Endothelial cell of umbilical vein (primary cell): Measurements from ENCODE around the gene DHCR7.

ENCODE experiments used
- EZH2 ChIP-seq: IDR thresholded peaks from 2 replicates; pipeline ENCODE4 v1.6.1; 2012; ENCODE audit warnings: borderline replicate concordance, low read depth, mild to moderate bottlenecking, moderate library complexity, low read length, inconsistent platforms; ENCODE audit not compliant: severe bottlenecking
- JUN ChIP-seq: IDR thresholded peaks from 2 replicates; pipeline ENCODE4 v1.6.1; 2011; ENCODE audit warnings: borderline replicate concordance, low read depth; ENCODE audit not compliant: insufficient read length, insufficient read depth
- MAX ChIP-seq: IDR thresholded peaks from 2 replicates; pipeline ENCODE4 v1.6.1; 2011; ENCODE audit not compliant: insufficient read depth, insufficient read length
- POLR2AphosphoS5 ChIP-seq: IDR thresholded peaks from 2 replicates; pipeline ENCODE4 v1.6.1; 2012; ENCODE audit warnings: low read depth, mild to moderate bottlenecking, control low read depth, low read length, moderate library complexity; ENCODE audit not compliant: insufficient read depth
- TF ChIP-seq, protein P1 (sequence below), 2 donors: IDR thresholded peaks; 1 replicate in 1 of 2; 2 replicates in 1 of 2; pipeline ENCODE4 v1.5.1; 2011; ENCODE audit warnings: low read length in 2 of 2, mild to moderate bottlenecking in 2 of 2, moderate library complexity in 2 of 2, control low read depth in 1 of 2, inconsistent platforms in 1 of 2, low read depth in 1 of 2; ENCODE audit not compliant: insufficient read depth in 1 of 2; ENCODE audit errors: extremely low read depth in 1 of 2

- TF ChIP-seq, protein P1, sequence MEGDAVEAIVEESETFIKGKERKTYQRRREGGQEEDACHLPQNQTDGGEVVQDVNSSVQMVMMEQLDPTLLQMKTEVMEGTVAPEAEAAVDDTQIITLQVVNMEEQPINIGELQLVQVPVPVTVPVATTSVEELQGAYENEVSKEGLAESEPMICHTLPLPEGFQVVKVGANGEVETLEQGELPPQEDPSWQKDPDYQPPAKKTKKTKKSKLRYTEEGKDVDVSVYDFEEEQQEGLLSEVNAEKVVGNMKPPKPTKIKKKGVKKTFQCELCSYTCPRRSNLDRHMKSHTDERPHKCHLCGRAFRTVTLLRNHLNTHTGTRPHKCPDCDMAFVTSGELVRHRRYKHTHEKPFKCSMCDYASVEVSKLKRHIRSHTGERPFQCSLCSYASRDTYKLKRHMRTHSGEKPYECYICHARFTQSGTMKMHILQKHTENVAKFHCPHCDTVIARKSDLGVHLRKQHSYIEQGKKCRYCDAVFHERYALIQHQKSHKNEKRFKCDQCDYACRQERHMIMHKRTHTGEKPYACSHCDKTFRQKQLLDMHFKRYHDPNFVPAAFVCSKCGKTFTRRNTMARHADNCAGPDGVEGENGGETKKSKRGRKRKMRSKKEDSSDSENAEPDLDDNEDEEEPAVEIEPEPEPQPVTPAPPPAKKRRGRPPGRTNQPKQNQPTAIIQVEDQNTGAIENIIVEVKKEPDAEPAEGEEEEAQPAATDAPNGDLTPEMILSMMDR (IDR thresholded peaks at IDR 0.05; ENCODE audit: extremely low read depth in 1 of 2, insufficient read depth in 1 of 2, low read depth in 1 of 2, low read length in 2 of 2) = no peak
- TF ChIP-seq MAX (no peak), POLR2AphosphoS5 (no peak), JUN (no peak), EZH2 (no peak)
Observed at GRCh38 chr11:71459076-71459766, 11.0 kb upstream of the DHCR7 start.
